ENCODE measurements around the gene TNFAIP8. TPM values are rescaled to one million over a fixed set of nuclear protein-coding genes. Genes with fewer than 3 reads are reported as not detected.
A peak's percentile ranks its signal among the peaks of the same experiment; 100 is the strongest.

Gene TNFAIP8
- total and polyA plus RNA-seq, 9 of the 15 experiments (the other 6 are each of a cell fraction or from before 2014, with no cell fraction given) = 29.9 to 52.2 (median 44.8) TPM

DNA sequence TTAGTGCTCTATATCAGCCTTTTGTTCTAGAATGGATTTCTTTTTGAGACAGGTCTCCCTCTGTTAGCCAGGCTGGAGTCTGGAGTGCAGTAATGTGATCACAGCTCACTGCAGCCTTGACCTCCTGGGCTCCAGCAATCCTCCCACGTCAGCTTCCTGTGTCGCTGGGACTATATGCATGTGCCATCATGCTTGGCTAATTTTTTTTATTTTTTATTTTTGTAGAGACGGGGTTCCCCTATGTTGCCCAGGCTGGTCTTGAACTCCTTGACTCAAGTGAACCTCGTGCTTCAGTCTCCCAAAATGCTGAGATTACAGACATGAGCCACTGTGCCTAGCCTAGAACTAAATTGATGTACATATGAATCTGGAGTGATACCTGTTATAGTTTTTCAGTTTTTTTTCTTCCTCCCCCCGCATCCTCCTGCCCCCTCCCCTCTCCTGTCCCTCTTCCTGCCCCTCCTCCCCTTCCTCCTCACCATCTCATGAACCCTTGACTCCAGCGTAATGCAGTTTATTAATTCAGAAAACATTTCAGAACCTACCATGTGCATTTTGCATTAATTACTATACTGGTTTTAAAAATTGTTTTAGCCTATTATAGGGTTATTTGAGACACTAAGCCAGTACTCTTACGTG is 37.4 kb upstream of the TNFAIP8 start (continued):
- TF ChIP-seq, protein P1, sequence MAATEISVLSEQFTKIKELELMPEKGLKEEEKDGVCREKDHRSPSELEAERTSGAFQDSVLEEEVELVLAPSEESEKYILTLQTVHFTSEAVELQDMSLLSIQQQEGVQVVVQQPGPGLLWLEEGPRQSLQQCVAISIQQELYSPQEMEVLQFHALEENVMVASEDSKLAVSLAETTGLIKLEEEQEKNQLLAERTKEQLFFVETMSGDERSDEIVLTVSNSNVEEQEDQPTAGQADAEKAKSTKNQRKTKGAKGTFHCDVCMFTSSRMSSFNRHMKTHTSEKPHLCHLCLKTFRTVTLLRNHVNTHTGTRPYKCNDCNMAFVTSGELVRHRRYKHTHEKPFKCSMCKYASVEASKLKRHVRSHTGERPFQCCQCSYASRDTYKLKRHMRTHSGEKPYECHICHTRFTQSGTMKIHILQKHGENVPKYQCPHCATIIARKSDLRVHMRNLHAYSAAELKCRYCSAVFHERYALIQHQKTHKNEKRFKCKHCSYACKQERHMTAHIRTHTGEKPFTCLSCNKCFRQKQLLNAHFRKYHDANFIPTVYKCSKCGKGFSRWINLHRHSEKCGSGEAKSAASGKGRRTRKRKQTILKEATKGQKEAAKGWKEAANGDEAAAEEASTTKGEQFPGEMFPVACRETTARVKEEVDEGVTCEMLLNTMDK (IDR thresholded peaks at IDR 0.05; ENCODE audit: borderline replicate concordance, insufficient read depth, low read depth, low read length, poor library complexity, severe bottlenecking) = no peak
- TF ChIP-seq, protein P2, sequence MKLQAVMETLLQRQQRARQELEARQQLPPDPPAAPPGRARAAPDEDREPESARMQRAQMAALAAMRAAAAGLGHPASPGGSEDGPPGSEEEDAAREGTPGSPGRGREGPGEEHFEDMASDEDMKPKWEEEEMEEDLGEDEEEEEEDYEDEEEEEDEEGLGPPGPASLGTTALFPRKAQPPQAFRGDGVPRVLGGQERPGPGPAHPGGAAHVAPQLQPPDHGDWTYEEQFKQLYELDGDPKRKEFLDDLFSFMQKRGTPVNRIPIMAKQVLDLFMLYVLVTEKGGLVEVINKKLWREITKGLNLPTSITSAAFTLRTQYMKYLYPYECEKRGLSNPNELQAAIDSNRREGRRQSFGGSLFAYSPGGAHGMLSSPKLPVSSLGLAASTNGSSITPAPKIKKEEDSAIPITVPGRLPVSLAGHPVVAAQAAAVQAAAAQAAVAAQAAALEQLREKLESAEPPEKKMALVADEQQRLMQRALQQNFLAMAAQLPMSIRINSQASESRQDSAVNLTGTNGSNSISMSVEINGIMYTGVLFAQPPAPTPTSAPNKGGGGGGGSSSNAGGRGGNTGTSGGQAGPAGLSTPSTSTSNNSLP (IDR thresholded peaks at IDR 0.05; ENCODE audit: borderline replicate concordance, low read depth, low read length) = no peak
- no peak for TF ChIP-seq RBBP5 (IDR thresholded peaks at IDR 0.05; ENCODE audit: borderline replicate concordance, insufficient read depth, low read length, poor library complexity, severe bottlenecking)
- TF ChIP-seq SMARCE1 (IDR thresholded peaks at IDR 0.05) = 0 out of 2 replicates have a peak, but pooled peaks have one; percentile 18
- no peak for TF ChIP-seq ZNF696 (CRISPR knock-in tag; conservative IDR thresholded peaks at IDR 0.05)
- TF ChIP-seq, protein P3, sequence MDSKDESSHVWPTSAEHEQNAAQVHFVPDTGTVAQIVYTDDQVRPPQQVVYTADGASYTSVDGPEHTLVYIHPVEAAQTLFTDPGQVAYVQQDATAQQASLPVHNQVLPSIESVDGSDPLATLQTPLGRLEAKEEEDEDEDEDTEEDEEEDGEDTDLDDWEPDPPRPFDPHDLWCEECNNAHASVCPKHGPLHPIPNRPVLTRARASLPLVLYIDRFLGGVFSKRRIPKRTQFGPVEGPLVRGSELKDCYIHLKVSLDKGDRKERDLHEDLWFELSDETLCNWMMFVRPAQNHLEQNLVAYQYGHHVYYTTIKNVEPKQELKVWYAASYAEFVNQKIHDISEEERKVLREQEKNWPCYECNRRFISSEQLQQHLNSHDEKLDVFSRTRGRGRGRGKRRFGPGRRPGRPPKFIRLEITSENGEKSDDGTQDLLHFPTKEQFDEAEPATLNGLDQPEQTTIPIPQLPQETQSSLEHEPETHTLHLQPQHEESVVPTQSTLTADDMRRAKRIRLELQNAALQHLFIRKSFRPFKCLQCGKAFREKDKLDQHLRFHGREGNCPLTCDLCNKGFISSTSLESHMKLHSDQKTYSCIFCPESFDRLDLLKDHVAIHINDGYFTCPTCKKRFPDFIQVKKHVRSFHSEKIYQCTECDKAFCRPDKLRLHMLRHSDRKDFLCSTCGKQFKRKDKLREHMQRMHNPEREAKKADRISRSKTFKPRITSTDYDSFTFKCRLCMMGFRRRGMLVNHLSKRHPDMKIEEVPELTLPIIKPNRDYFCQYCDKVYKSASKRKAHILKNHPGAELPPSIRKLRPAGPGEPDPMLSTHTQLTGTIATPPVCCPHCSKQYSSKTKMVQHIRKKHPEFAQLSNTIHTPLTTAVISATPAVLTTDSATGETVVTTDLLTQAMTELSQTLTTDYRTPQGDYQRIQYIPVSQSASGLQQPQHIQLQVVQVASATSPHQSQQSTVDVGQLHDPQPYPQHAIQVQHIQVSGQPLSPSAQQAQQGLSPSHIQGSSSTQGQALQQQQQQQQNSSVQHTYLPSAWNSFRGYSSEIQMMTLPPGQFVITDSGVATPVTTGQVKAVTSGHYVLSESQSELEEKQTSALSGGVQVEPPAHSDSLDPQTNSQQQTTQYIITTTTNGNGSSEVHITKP (IDR thresholded peaks at IDR 0.05; ENCODE audit: partially characterized antibody) = no peak
- no peak for TF ChIP-seq NR2C2 (CRISPR knock-in tag; IDR thresholded peaks at IDR 0.05)
- TF ChIP-seq NR2C2 (tag; IDR thresholded peaks at IDR 0.05) = peak; percentile 25; the same call in 1 of the 2 replicates
- TF ChIP-seq ZSCAN29 (IDR thresholded peaks at IDR 0.05) = no peak
- TF ChIP-seq DPF2 (IDR thresholded peaks at IDR 0.05) = 0 out of 2 replicates have a peak, but pooled peaks have one; percentile 33
- TF ChIP-seq ZNF24 (IDR thresholded peaks at IDR 0.05) = no peak
- TF ChIP-seq ZNF282 (CRISPR knock-in tag; IDR thresholded peaks at IDR 0.05) = no peak
- no peak for TF ChIP-seq SRSF9 (IDR thresholded peaks at IDR 0.05; ENCODE audit: borderline replicate concordance, low read depth, low read length)
- no peak for TF ChIP-seq MEF2A (IDR thresholded peaks at IDR 0.05; ENCODE audit: control insufficient read depth, low read depth, low read length)
- TF ChIP-seq ZBTB1 (CRISPR knock-in tag; IDR thresholded peaks at IDR 0.05; ENCODE audit: borderline replicate concordance, low read depth) = no peak
- TF ChIP-seq TFAP4 (CRISPR knock-in tag; IDR thresholded peaks at IDR 0.05; ENCODE audit: borderline replicate concordance) = no peak
- TF ChIP-seq TEAD1 (CRISPR knock-in tag; IDR thresholded peaks at IDR 0.05) = no peak
- TF ChIP-seq ZNF12 (CRISPR knock-in tag; IDR thresholded peaks at IDR 0.05) = no peak
- TF ChIP-seq FUS (optimal IDR thresholded peaks at IDR 0.05; ENCODE audit: low read depth, low read length) = no peak
- no peak for TF ChIP-seq CBFA2T3 (IDR thresholded peaks at IDR 0.05)
- TF ChIP-seq RUNX1 (IDR thresholded peaks at IDR 0.05; ENCODE audit: low read depth) = no peak
